ENCODE measurements around the gene FOXP3.

- TF ChIP-seq TAF1 (IDR thresholded peaks at IDR 0.05; ENCODE audit: low read depth) (no peak), MAX (IDR thresholded peaks at IDR 0.05) (no peak), NFIC (IDR thresholded peaks at IDR 0.05) (no peak), EP300 (IDR thresholded peaks at IDR 0.05; ENCODE audit: borderline replicate concordance) (no peak), EGR1 (IDR thresholded peaks at IDR 0.05) (no peak), RAD21 (IDR thresholded peaks at IDR 0.05; ENCODE audit: low read depth) (no peak), CREB1 (IDR thresholded peaks at IDR 0.05; ENCODE audit: low read depth) (no peak), REST (IDR thresholded peaks at IDR 0.05; ENCODE audit: low read depth) (no peak), TCF12 (IDR thresholded peaks at IDR 0.05; ENCODE audit: low read depth) (no peak)
Observed at GRCh38 chrX:49249616-49250015, 14.9 kb downstream of the FOXP3 start.

Data from Ishikawa (cell line).